Breast epithelium (tissue), 3 donors: Measurements from ENCODE around the gene NOL4.

Experiments used
- CTCF ChIP-seq, 3 donors: fragments of 450-650 bp; IDR thresholded peaks; one replicate each; pipeline ENCODE4 v1.5.1; 2016 to 2017; ENCODE audit warnings: antibody characterized with exemption in 3 of 3, mild to moderate bottlenecking in 3 of 3, moderate library complexity in 3 of 3
- POLR2A ChIP-seq: fragments of 450-650 bp; IDR thresholded peaks from one replicate; pipeline ENCODE4 v1.6.1; 2016; ENCODE audit warnings: antibody characterized with exemption, mild to moderate bottlenecking, moderate library complexity

- TF ChIP-seq POLR2A (no peak), CTCF (IDR thresholded peaks at IDR 0.05) (no peak)
These were observed 33.5 kb upstream of the NOL4 start for GRCh38 chr18:34258176-34258575.
